Testis (tissue), 2 donors: Measurements from ENCODE around the gene ZNF282.

Experiments used
- CTCF ChIP-seq, 3 experiments: fragments of 450-650 bp in 2 of 3; fragments of 200-600 bp in 1 of 3; sonication (generic) in 1 of 3; IDR thresholded peaks; one replicate each; pipeline ENCODE4 v1.5.1; 2016 to 2019; ENCODE audit warnings: antibody characterized with exemption in 3 of 3, mild to moderate bottlenecking in 2 of 3, moderate library complexity in 1 of 3
- POLR2A ChIP-seq: fragments of 450-650 bp; IDR thresholded peaks from one replicate; pipeline ENCODE4 v1.6.1; 2017; ENCODE audit warnings: antibody characterized with exemption, mild to moderate bottlenecking, moderate library complexity

DNA sequence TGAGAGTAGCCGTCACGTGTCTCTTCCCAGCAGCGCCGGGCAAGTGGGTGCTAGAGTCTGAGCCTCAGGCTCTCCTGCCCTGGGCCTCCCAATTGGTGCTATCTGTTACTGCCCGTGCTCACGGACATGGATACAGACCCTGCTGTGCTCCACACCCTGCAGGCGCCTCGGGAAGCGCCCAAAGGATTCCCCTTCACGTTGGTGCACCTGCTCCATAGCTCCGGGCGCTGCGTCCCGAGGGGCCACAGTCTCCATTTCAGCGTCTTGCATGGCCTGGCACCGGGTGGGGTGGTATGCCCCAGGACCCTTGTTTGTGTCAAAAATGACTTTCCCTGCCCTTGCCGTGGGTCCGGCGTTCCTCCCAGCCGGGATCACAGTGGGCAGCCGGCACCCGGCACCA is 30.3 kb downstream of the ZNF282 start:
- TF ChIP-seq POLR2A, result no peak
- no peak for TF ChIP-seq CTCF (IDR thresholded peaks at IDR 0.05)
